Kidney (tissue), 14 donors: ENCODE measurements around the gene MKNK1. TPM values are rescaled to one million over a fixed set of nuclear protein-coding genes. Genes with fewer than 3 reads are reported as not detected.

Source experiments
- DNase-seq, 5 donors: peaks; one replicate each; pipeline ENCODE4 v3.0.0-alpha.2; 2013 to 2020
- FAIRE-seq: peaks from 2 replicates; lab custom pipeline; 2012; peaks lifted over from hg19 to GRCh38; lab: Jason Lieb, UNC
- H3K27ac ChIP-seq, 2 donors: one replicate each; pipeline ENCODE4 v1.7.0; 2013; ENCODE audit warnings: low read depth in 2 of 2, low read length in 2 of 2, inconsistent platforms in 1 of 2
- H3K27me3 ChIP-seq: one replicate; pipeline ENCODE4 v1.7.1; 2013; ENCODE audit warnings: low read length, inconsistent platforms; ENCODE audit not compliant: control insufficient read depth, insufficient read depth
- H3K36me3 ChIP-seq, 3 donors: one replicate each; pipeline versions ENCODE4 v1.7.0 to v1.7.1; 2013; ENCODE audit warnings: low read length in 3 of 3, control low read depth in 1 of 3, inconsistent platforms in 1 of 3; ENCODE audit not compliant: insufficient read depth in 3 of 3, control insufficient read depth in 2 of 3
- H3K4me1 ChIP-seq, 3 donors: one replicate each; pipeline versions ENCODE4 v1.7.0 to v1.7.1; 2013; ENCODE audit warnings: low read length in 3 of 3, inconsistent platforms in 1 of 3, low read depth in 1 of 3; ENCODE audit not compliant: control insufficient read depth in 2 of 3, insufficient read depth in 2 of 3
- H3K4me3 ChIP-seq, 3 donors: one replicate each; pipeline versions ENCODE4 v1.7.0 to v1.8.1; 2013; ENCODE audit warnings: low read length in 3 of 3, control low read depth in 1 of 3, inconsistent platforms in 1 of 3
- H3K9ac ChIP-seq, 3 donors: one replicate each; pipeline versions ENCODE4 v1.7.0 to v1.7.1; 2013; ENCODE audit warnings: low read length in 3 of 3, control low read depth in 1 of 3, inconsistent platforms in 1 of 3
- H3K9me3 ChIP-seq, 3 donors: one replicate each; pipeline versions ENCODE4 v1.7.0 to v1.7.1; 2013; ENCODE audit warnings: low read length in 3 of 3, control low read depth in 1 of 3, inconsistent platforms in 1 of 3; ENCODE audit not compliant: control insufficient read depth in 2 of 3, insufficient read depth in 1 of 3
- CTCF ChIP-seq: IDR thresholded peaks from 3 replicates; pipeline ENCODE4 v1.5.1; 2012; ENCODE audit warnings: mild to moderate bottlenecking, moderate library complexity, borderline replicate concordance; ENCODE audit not compliant: insufficient read depth; ENCODE audit errors: extremely low read depth
- intact Hi-C: fragments of 100-400 bp; cut with DNase I; formaldehyde crosslinking; loops from one replicate; pipeline ENCODE4 v1.11.1; 2022
- polyA plus RNA-seq: library from polyadenylated mRNA; stranded (reverse); fragments of 350-450 nt; fragmentation: Illumina TruSeq; extraction: RNeasy Lipid Tissue Mini Kit (QIAGEN cat#74804); gene quantifications from one replicate; pipeline ENCODE4 v1.2.3, GENCODE V29; 2014; ENCODE audit warnings: low read depth, low replicate concordance; ENCODE audit not compliant: insufficient read depth
- total RNA-seq: library from RNA; stranded (reverse); fragmentation: NEBNext Ultra II Directional; extraction: Animal tissue kit (Norgen Biotek cat#: 25700); gene quantifications from one replicate; pipeline ENCODE4 v1.2.1, GENCODE V29; 2021
- donor health status: control.
- donor health status: control.
- donor health status: control.
- donor health status: control.
- donor health status: control.
- donor health status: DM: yes; HTN: yes; CAD: no.
- donor health status: Normal renal cell carcinoma (clear cell type).

The MKNK1 gene
- total and polyA plus RNA-seq, 2 donors from 2014 or later: 17.5 to 49.7 TPM

- no peak for TF ChIP-seq CTCF
- H3K9ac ChIP-seq: no peak overlapping the region
- no peak overlapping the region for H3K4me3 ChIP-seq
- H3K4me1 ChIP-seq: peaks cover 0 to 14% (median 12%) of the 10 kb centered on the region in 3 donors
- H3K27ac ChIP-seq: no peak overlapping the region
- H3K9me3 ChIP-seq: no peaks in the 10 kb centered on the region
- no peak for FAIRE-seq
- DNase-seq: no peak
- no peaks in the 10 kb centered on the region for H3K27me3 ChIP-seq
- intact Hi-C loops: no loop called here
- no peaks in the 10 kb centered on the region for H3K36me3 ChIP-seq
These were observed 15.7 kb upstream of the MKNK1 start for GRCh38 chr1:46619656-46620258.

- FAIRE-seq (no peak), DNase-seq (no peak)
- no peak for TF ChIP-seq CTCF
- Histone ChIP-seq H3K27me3 (no peaks in the 10 kb centered on the region), H3K9ac (no peak overlapping the region), H3K4me3 (no peak overlapping the region), H3K27ac (no peak overlapping the region), H3K4me1 (peaks cover 0 to 20% (median 12%) of the 10 kb centered on the region in 3 donors), H3K36me3 (no peaks in the 10 kb centered on the region), H3K9me3 (no peaks in the 10 kb centered on the region)
- intact Hi-C loops: no loop called here
These were observed 14.8 kb upstream of the MKNK1 start for GRCh38 chr1:46618754-46619415.

- no peaks in the 10 kb centered on the region for H3K9me3 ChIP-seq
- no peak overlapping the region for H3K27ac ChIP-seq
- no peak overlapping the region for H3K9ac ChIP-seq
- intact Hi-C loops: no loop called here
- peaks cover 0 to 25% (median 12%) of the 10 kb centered on the region in 3 donors for H3K4me1 ChIP-seq
- no peaks in the 10 kb centered on the region for H3K27me3 ChIP-seq
- TF ChIP-seq CTCF: no peak
- DNase-seq (no peak), FAIRE-seq (no peak)
- no peaks in the 10 kb centered on the region for H3K36me3 ChIP-seq
- no peak overlapping the region for H3K4me3 ChIP-seq
These were observed 13.8 kb upstream of the MKNK1 start for GRCh38 chr1:46617833-46618232.
